ENCODE results near the gene AMN.

The AMN gene

GRCh38 chr14:102907303-102907844 lies 15.1 kb upstream of the AMN start:
- ChIA-PET CTCF (no interaction called here), POLR2A (ENCODE audit: low non-redundant PET) (no interaction called here)
- no peak for DNase-seq (ENCODE audit: low spot score)
- TF ChIP-seq CTCF (conservative IDR thresholded peaks at IDR 0.05; ENCODE audit: low read depth): no peak
- no peak overlapping the region for H3K27ac ChIP-seq

DNA sequence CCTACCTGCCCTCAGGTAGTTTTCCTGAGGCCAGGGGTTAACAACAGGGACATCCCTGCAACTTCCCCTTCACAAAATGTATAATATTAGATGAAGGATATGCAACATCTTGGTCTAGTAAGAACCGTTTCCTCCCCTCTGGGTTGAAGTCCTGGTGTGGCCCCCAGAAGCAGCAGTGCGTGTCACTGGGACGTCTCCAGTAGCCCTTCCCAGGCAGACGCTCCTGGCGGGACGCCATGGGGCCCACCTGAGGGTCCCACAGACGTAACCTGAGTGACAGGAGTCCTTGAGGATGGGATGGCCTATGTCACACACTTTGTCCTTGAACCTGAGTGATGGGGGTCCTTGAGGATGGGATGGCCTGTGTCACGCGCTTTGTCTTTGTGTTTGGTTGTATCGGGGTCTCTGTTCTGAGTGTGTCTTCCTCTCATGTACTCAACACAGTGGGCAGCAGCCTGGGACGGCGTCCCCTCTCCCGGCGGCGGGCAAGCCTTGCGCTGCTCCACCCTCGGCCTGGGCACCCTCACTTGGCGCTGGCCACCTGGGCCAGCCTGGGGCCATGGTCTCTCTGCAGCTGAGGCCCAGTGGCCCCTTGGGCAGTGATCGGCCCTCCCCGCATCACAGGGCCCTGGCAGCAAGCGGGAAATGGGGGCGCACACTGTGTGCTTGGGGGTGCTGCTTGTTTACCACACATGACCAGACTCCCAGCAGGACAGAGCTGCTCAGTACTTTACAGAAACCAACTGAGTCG lies 14.3 kb upstream of the AMN start:
- DNase-seq (ENCODE audit: low spot score): no peak
- H3K27ac ChIP-seq: no peak overlapping the region
- TF ChIP-seq CTCF (conservative IDR thresholded peaks at IDR 0.05; ENCODE audit: low read depth): no peak
- POLR2A ChIA-PET (ENCODE audit: low non-redundant PET): no interaction called here
- CTCF ChIA-PET: no interaction called here

DNA sequence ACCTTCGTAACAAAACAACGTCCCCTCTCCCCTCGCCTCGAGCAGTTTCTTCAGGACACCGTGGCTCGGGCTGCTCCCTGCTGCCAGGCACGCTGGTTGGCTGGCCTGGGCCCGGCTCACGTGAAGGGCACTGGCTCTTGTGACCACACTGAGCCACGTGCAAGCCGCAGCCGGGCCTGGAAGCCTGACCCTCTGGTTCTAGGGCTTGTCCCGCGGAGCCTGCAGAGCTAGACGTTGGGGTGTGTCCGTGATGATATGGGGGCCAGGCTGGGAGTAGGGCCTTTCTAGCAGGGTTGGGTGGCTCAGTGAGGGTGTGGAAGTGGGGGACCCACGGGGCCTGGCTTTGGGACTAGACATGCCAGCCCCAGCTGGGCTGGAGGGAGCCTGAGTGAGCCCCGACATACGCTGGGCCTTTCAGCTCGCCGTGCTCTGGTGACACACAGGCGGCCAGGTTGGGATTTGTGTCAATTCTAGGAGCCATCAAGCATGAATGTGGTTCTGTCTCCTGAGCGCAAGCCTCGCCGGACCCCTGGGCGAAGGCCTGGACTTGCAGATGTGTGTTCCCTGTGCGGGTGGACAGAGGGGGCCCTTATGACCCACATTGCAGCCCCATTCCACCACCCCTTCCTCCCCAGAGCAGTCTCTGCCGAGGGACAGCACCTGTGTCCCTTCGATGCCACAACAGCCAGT lies 13.6 kb upstream of the AMN start:
- CTCF ChIA-PET: no interaction called here

GRCh38 chr14:102909462-102909861 lies 13.0 kb upstream of the AMN start:
- no peak for DNase-seq (ENCODE audit: low spot score)
- H3K27ac ChIP-seq: no peak overlapping the region; the same call in 1 of the 2 replicates
- ChIA-PET CTCF (no interaction called here), POLR2A (ENCODE audit: low non-redundant PET) (no interaction called here)
- TF ChIP-seq CTCF (conservative IDR thresholded peaks at IDR 0.05; ENCODE audit: low read depth): no peak

More for the DNA sequence above, 13.6 kb upstream of the AMN start:
- POLR2A ChIA-PET (ENCODE audit: low non-redundant PET): no interaction called here
- no peak for DNase-seq (ENCODE audit: low spot score)
- no peak overlapping the region; the same call in 1 of the 2 replicates for H3K27ac ChIP-seq
- TF ChIP-seq CTCF (conservative IDR thresholded peaks at IDR 0.05; ENCODE audit: low read depth): no peak

GRCh38 chr14:102909911-102910310 lies 12.6 kb upstream of the AMN start:
- TF ChIP-seq CTCF (conservative IDR thresholded peaks at IDR 0.05; ENCODE audit: low read depth): no peak
- DNase-seq (ENCODE audit: low spot score): no peak
- POLR2A ChIA-PET (ENCODE audit: low non-redundant PET): no interaction called here
- no peak overlapping the region for H3K27ac ChIP-seq
- CTCF ChIA-PET: no interaction called here

GRCh38 chr14:102910442-102910841 lies 12.0 kb upstream of the AMN start:
- no peak overlapping the region for H3K27ac ChIP-seq
- POLR2A ChIA-PET (ENCODE audit: low non-redundant PET): no interaction called here
- no peak for DNase-seq (ENCODE audit: low spot score)
- no peak for TF ChIP-seq CTCF (conservative IDR thresholded peaks at IDR 0.05; ENCODE audit: low read depth)
- CTCF ChIA-PET: no interaction called here

Data from RWPE1 (cell line).